HS-27A (cell line): Measurements from ENCODE around the gene CD33.
"Not testable (repeated sequence)": the region's sequence is repeated elsewhere in the genome, so short reads cannot be mapped to it uniquely, and the experiment has no call there.

Experiments used
- DNase-seq: peaks from one replicate; pipeline ENCODE4 v3.0.0-alpha.2; 2012; ENCODE audit warnings: low read depth, missing footprints

Gene CD33

GRCh38 chr19:51210191-51210784 lies 14.6 kb upstream of the CD33 start:
- DNase-seq = no peak

- DNase-seq = not testable (repeated sequence)
Observed at GRCh38 chr19:51210874-51211361, 14.0 kb upstream of the CD33 start.

GRCh38 chr19:51211833-51212232 lies 13.0 kb upstream of the CD33 start:
- DNase-seq = no peak

- no peak for DNase-seq
Observed at GRCh38 chr19:51219307-51219706, 5.6 kb upstream of the CD33 start.

- no peak for DNase-seq
Observed at GRCh38 chr19:51219971-51220370, 4.9 kb upstream of the CD33 start.

- DNase-seq = no peak
Observed at GRCh38 chr19:51220996-51221395, 3.9 kb upstream of the CD33 start.

- DNase-seq = no peak
Observed at GRCh38 chr19:51224163-51224641, 678 bp upstream of the CD33 start.

GRCh38 chr19:51226067-51226466 lies 1.2 kb downstream of the CD33 start:
- no peak for DNase-seq

GRCh38 chr19:51227326-51227725 lies 2.4 kb downstream of the CD33 start:
- no peak for DNase-seq

GRCh38 chr19:51227966-51228365 lies 3.1 kb downstream of the CD33 start:
- no peak for DNase-seq

GRCh38 chr19:51240866-51241265 lies 16.0 kb downstream of the CD33 start:
- DNase-seq = no peak

GRCh38 chr19:51242881-51243630 lies 18.2 kb downstream of the CD33 start:
- DNase-seq = no peak

- DNase-seq = no peak
Observed at GRCh38 chr19:51246164-51246552, 21.3 kb downstream of the CD33 start.

GRCh38 chr19:51247972-51248590 lies 23.2 kb downstream of the CD33 start:
- no peak for DNase-seq

- no peak for DNase-seq
Observed at GRCh38 chr19:51250786-51251467, 26.0 kb downstream of the CD33 start, which contains the start of gene SIGLECL1. SIGLECL1 (plus strand) TSS chr19:51251080; CDS start chr19:51264073, 12,993 bp downstream.

GRCh38 chr19:51251468-51251820 lies 26.6 kb downstream of the CD33 start:
- no peak for DNase-seq

- no peak for DNase-seq
Observed at GRCh38 chr19:51252306-51253079, 27.6 kb downstream of the CD33 start.

GRCh38 chr19:51253088-51253806 lies 28.4 kb downstream of the CD33 start:
- DNase-seq = no peak

- DNase-seq = no peak
Observed at GRCh38 chr19:51256155-51256625, 31.3 kb downstream of the CD33 start.

- no peak for DNase-seq
Observed at GRCh38 chr19:51257471-51257870, 32.6 kb downstream of the CD33 start.
